HL-60/S4 treated with retinoic acid at 250 ng/mL for 4 days and 3 days (cell line): ENCODE results near the gene MTF1.

Source experiments
- in situ Hi-C: fragments of 300-500 bp; cut with MboI; formaldehyde crosslinking; loops from 2 replicates; pipeline ENCODE4 v1.7.0; 2022; ENCODE audit warnings: low sequenced_read_pairs

Gene MTF1

GRCh38 chr1:37872692-37873091 lies 13.3 kb upstream of the MTF1 start:
- in situ Hi-C loops: loop anchor here (10.0 kb wide), 1 partner anchor 112 kb away; no protein-coding TSS in a partner anchor

- in situ Hi-C loops: no loop called here
These were observed 9.1 kb upstream of the MTF1 start for GRCh38 chr1:37868466-37868865.

- in situ Hi-C loops: no loop called here
These were observed 8.4 kb upstream of the MTF1 start for GRCh38 chr1:37867784-37868183.

GRCh38 chr1:37866491-37866890 lies 7.1 kb upstream of the MTF1 start:
- in situ Hi-C loops: no loop called here

- in situ Hi-C loops: no loop called here
These were observed 6.1 kb upstream of the MTF1 start for GRCh38 chr1:37865348-37866120.

- in situ Hi-C loops: no loop called here
These were observed 2.9 kb upstream of the MTF1 start for GRCh38 chr1:37862330-37862729.

GRCh38 chr1:37861151-37861550 lies 1.8 kb upstream of the MTF1 start:
- in situ Hi-C loops: no loop called here

- in situ Hi-C loops: no loop called here
These were observed 914 bp upstream of the MTF1 start for GRCh38 chr1:37860346-37860666.

- in situ Hi-C loops: no loop called here
These were observed 373 bp downstream of the MTF1 start for GRCh38 chr1:37858931-37859506.

- in situ Hi-C loops: no loop called here
These were observed 5.0 kb downstream of the MTF1 start for GRCh38 chr1:37854406-37854805.

- in situ Hi-C loops: no loop called here
These were observed 6.2 kb downstream of the MTF1 start for GRCh38 chr1:37853157-37853556.

- in situ Hi-C loops: no loop called here
These were observed 7.6 kb downstream of the MTF1 start for GRCh38 chr1:37851782-37852210.

GRCh38 chr1:37851262-37851661 lies 8.1 kb downstream of the MTF1 start:
- in situ Hi-C loops: no loop called here

GRCh38 chr1:37850352-37850955 lies 8.9 kb downstream of the MTF1 start:
- in situ Hi-C loops: no loop called here

GRCh38 chr1:37849480-37849879 lies 9.9 kb downstream of the MTF1 start:
- in situ Hi-C loops: no loop called here

- in situ Hi-C loops: no loop called here
These were observed 12.6 kb downstream of the MTF1 start for GRCh38 chr1:37846647-37847339.

GRCh38 chr1:37845786-37846185 lies 13.6 kb downstream of the MTF1 start:
- in situ Hi-C loops: no loop called here

GRCh38 chr1:37845049-37845646 lies 14.2 kb downstream of the MTF1 start:
- in situ Hi-C loops: no loop called here

- in situ Hi-C loops: no loop called here
These were observed 14.9 kb downstream of the MTF1 start for GRCh38 chr1:37844536-37844935.

- in situ Hi-C loops: no loop called here
These were observed 17.7 kb downstream of the MTF1 start for GRCh38 chr1:37841652-37842051.

GRCh38 chr1:37840711-37841110 lies 18.7 kb downstream of the MTF1 start:
- in situ Hi-C loops: no loop called here
